Astrocyte (in vitro differentiated cells and primary cell): Measurements from ENCODE around the gene PCDHB11.
"Not testable (repeated sequence)": the region's sequence is repeated elsewhere in the genome, so short reads cannot be mapped to it uniquely, and the experiment has no call there.

Source experiments
- CTCF ChIP-seq: IDR thresholded peaks from 2 replicates; pipeline ENCODE4 v1.5.1; 2011; ENCODE audit warnings: low read depth, mild to moderate bottlenecking, inconsistent platforms, low read length, moderate library complexity; ENCODE audit not compliant: insufficient read depth
- EZH2 ChIP-seq: IDR thresholded peaks from 2 replicates; pipeline ENCODE4 v1.6.1; 2012; ENCODE audit warnings: mild to moderate bottlenecking, low read length, inconsistent platforms; ENCODE audit not compliant: insufficient read depth

DNA sequence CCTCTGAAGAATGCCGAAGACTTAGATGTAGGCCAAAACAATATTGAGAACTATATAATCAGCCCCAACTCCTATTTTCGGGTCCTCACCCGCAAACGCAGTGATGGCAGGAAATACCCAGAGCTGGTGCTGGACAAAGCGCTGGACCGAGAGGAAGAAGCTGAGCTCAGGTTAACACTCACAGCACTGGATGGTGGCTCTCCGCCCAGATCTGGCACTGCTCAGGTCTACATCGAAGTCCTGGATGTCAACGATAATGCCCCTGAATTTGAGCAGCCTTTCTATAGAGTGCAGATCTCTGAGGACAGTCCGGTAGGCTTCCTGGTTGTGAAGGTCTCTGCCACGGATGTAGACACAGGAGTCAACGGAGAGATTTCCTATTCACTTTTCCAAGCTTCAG is 15.2 kb downstream of the PCDHB11 start:
- not testable (repeated sequence) for TF ChIP-seq CTCF, EZH2
